GM19467 (cell line): ENCODE results near the gene ERAL1.
"Not testable (repeated sequence)": the region's sequence is repeated elsewhere in the genome, so short reads cannot be mapped to it uniquely, and the experiment has no call there.

Experiments
- ATAC-seq: cut with Tn5 transposase; IDR thresholded peaks from one replicate; pipeline ENCODE4 v1.9.1; 2021; ENCODE audit warnings: mild to moderate bottlenecking, moderate library complexity; ENCODE audit not compliant: unreplicated experiment

The ERAL1 gene

DNA sequence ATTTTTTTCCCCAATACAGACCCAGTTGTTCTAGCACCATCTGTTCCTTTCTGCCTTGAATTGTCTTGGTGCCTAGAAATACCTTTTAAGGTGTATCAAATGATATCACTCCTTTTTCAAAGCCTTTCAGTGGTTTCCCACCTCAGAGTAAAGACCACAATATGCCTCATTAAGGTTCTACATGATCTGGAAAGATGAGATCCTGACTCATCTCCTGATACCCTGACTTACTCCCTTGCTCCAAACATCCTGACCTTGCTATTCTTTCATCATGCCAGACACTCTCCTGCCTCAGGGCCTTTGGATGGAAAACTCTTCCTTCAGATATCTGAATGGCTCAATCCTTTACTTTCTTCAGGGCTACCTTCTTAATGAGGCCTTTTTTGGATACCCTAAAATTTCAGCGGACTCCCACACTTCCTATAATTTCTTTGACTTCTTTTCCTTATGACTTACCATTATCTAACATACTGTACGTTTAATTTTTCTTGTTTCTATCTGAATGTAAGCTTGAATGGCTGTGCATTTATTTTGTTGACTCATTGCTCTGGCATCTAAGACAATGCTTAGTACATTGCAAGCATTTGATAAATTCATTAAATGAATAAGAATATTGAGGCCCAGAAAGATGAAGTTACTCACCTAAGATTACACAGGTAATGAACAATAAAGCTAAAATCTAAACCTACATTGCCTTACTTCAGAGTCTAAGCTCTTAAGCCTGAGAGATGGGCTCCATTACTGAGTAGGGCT, 23.5 kb downstream of the ERAL1 start:
- ATAC-seq: no peak

DNA sequence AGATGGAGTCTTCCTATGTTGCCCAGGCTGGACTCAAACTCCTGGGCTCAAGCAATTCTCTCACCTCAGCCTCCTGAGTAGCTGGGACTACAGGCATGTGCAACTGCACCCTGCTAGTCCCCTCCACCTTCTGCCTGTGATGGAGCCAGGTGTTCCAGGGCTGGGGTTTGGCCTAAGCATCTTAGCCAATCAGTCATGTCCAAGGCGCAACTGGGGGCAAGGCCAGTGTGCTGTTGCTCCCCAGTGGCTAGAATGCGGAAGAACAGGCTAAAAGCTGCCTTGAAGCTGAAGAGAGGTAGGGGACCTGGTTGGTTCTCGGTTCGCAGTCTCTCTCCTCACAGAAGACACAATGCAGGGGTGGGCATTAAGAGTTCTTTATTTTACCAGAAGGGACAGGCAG, 24.2 kb downstream of the ERAL1 start:
- ATAC-seq: no peak

DNA sequence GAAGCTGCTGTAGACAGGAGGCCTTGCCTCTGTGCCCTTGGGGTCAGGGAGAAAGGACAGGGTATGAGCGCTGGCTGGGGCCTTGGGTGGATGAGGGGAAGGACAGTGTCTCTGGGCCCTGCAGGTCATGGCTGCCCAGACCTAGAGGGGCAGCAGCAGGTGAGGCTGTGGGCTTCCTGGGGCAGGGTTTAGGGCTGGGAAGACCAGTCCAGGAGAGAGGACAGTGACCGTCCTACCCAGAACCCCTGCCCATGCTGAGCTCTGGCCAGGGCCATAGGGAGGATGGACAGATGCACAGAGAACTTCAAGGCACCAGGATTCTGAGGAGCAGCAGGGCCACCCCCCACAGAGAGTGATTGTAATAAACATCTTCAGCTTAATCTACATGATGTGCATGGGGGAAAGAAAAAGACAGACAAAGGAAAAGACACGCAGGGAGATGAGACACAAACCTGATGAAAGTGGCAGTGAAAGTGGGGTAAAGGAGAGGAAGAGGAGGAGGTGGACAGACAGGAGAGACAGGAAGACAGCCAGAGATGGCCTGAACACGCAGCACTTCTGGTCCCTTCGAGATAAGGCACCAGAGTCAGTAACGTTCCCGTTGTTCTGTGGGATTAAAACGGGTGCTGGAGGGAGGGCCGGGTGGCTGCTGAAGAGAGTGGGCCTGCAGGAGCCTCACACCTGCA, 25.2 kb downstream of the ERAL1 start:
- no peak for ATAC-seq

DNA sequence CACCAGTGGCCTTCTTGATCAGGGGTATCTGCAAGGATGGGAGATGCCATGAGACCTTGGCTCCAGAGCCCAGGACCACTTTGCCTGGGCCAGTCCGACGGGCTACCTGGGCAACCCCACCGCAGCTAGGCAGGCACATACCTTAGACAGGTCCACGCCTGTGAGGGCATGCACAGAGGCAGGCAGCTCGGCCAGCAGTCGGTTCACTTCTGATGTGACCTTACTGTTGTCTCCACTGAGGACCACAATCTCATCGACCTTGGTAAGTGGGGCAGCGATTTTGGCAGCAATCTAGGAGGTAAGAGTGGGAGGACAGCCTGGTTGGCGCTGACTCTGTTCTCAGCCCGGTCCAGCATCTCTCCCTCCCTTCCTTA, 25.7 kb downstream of the ERAL1 start:
- ATAC-seq: no peak

DNA sequence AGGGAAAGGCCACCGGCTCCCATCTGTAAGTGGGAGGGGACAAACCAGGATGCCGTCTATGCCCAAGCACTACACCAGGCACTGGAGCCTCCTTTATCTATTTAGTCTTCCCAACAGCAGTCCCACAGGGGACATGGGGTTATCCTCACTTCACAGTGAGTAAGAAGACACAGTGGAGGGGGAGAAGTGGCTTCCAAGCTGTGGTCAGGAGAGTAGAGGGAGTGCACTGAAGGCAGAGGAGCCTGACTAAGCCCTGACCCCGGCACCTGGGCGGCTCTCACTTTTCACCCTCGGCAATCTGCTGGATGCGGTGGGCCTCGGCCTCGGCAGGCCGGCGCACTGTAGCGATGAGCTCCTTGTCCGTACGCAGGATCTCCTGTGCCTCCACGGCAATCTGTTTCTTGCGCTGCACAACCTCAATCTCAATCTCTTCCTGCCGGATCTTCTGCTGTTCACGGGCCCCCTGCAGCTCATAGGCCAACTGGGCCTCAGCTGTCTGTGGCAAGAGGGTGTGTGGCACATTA, 26.8 kb downstream of the ERAL1 start:
- ATAC-seq: no peak

DNA sequence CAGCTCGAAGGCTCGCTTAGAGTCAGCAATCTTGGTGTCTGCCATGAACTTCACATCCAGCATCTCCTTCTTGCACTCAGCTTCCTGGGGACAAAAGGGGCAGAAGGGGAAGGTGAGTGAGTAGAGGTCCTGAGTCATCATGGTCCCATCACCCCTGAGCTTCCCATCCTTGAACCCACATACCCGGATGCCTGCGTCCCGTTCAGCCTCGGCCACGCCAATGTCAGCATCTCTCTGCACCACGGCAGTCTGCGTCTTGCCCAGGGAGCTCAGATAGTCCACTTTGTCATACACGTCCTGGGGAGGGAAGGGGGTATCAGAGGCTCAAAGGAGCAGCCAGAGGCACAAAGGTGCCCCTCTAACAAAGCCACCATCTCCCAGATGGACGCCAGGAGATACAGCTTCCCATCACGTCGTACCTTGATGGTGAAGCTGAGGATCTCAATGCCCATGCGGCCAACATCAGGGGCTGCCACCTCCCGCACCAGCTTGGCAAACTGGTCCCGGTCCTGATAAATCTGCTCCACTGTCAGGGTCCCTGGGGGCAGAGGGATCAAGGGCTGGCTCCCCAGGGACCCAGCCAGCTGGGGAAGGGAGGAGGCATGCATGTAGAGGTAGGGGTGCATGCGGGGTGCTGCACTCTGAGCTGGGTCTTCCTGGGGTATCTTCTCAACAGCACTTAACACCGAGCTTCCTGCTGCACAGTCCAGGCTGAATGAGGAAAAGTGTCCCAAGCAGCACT, 27.5 kb downstream of the ERAL1 start:
- no peak for ATAC-seq

DNA sequence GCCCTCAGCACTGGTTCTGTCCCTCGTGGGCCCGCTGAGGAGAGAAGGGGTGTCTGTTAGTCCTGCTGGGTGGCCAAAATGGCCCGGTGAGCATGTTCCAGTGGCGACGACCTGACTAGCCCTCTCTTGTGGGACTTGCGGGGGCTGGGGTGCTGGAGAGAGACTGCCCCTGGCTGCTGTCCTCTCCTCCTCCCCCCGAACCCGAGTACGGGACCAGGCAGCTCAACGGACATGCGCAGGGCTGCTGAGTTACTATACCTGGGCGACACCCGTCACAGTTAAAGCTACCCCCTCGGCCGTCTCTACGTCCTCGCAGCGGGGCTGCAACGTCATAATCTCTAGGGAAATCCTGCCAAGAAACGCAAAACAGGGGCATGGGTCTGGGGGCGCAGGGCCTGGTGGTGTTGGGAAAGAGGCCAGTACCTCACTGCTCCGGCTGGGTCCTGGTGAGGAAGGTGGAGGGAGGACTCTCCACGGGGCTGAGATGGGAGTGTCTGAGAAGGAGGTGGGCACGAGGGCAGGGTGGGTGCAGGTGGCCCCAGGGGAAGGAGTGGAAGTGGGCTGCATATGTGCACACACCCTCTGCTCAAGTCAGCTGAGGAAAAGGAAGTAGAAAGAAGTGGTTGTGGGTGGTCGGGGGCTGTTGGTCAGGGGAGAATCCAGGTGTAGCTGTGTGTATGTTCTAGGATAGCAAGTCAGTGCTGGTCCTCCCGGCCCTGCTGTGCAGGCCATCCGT, 29.3 kb downstream of the ERAL1 start:
- ATAC-seq: no peak

DNA sequence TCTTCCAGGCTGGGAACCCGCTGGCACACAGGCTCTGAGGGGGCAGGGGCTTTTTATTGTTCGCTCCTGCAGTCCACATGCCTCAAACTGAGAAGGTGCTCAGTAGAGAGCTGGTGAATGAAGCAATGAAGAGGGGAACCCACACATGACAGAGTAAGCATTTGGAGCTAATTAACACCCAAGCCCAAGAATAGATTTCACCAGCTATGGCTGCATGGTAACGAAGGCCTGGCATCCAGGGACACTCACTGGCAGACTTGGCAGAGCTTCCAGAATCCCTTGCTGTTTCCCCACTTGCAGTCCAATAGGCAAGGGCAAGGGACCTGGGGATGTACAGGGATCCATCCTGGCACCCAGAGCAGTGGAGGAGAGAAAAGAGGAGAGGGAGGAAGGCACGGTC, 30.5 kb downstream of the ERAL1 start:
- no peak for ATAC-seq

DNA sequence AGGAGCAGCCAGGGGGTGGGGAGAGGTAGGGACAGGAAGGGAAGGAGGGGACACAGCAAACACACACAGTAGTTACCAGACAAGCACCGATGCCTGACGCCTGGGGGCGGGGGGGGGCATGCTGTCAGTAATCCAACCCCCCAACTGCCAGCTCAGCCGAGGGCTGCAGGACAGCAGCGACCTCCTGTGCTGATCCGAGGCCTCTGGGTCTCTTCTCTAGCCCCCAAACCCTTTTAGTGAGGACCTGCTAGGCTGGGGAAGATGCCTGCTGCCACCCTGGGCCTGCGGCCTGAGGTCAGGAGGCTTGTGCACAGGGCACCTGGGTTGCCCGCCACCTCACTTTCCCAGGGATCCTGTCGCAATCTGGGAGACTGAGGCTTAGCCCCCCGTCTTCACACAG, 31.1 kb downstream of the ERAL1 start:
- no peak for ATAC-seq

DNA sequence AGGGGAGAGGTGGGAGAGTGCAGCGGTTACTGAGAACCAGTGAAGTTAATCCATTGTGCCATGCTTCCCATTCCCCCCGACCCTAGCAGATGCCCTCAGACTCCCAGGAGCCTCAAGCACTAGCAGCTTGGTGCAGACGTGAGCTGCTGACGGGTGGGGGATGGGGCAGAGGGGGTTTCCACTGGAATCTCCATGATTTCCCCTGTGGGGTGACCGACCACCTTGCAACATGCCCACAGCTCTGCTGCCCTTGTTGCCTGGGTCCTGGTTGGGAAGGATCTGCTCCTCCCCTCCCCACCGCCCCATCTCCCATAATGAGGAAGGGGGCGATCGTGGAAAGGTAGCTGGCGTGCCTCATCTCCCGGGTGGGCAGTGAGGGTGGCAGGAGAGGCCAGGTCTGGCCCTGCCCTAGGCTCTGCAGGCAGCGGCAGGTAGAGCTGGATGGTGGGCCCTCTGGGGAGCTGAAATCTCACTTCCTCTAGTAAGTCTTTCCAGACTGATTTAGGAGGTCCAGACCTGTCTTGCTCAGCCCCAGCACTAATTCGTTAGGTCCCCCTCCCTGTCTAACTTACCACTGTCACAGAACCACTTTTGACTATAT, 33.2 kb downstream of the ERAL1 start:
- ATAC-seq: no peak

DNA sequence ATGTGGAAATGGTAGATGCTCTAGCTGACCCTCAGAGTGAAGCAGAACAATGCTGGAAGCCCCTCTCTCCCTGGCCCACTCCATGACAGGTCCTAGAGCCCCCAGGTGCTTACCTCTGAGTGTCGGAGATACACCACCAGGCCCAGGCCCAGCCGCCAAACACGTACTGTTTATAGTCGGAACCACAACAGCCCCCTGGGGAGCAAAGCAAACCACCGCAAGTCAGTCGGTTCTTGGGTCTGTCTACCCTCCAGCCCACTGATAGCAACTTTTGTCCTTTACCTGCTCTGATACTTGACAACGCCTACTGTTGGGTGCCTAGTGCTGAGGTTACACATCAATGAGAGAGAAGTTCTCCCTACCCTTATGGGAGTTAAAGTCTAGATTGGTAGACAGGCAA, 34.0 kb downstream of the ERAL1 start:
- ATAC-seq: no peak

DNA sequence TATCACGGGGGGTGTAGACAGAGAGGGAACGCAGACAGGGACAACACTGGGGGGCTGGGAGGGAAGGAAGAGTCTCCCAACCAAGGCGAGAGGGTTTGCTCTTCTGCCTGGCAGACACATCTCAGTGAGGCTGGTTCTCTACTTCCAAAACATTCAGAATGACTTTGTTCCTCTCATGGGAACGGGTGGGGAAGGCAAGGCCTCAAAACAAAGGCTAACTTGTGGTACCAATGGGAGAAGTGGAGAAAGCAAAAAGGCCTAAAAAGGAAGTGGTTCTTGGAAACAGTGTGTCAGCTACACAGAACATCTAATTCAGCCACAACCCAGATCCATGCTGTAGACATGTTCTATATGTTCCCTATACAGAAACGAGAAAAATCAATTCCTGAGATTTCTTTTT, 35.2 kb downstream of the ERAL1 start:
- ATAC-seq: no peak

DNA sequence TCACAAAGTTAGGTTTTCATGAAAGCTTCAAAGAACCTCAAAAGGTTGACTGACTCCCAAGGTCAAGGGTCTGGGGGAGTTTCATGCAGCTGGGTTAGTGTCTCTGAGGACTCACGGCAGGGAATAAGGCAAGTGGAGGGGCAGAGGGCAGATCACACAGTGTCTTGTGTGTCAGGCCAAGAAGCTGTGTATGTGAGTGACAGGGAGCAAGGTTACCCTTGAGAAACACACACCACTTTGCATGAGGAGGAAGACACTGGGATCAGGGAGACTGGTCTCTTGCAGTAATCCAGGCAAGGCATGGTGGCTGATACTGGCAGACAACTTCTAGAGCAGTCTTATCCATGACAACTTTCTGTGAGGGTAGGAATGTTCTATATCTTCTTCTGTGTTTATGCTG, 36.4 kb downstream of the ERAL1 start:
- no peak for ATAC-seq

DNA sequence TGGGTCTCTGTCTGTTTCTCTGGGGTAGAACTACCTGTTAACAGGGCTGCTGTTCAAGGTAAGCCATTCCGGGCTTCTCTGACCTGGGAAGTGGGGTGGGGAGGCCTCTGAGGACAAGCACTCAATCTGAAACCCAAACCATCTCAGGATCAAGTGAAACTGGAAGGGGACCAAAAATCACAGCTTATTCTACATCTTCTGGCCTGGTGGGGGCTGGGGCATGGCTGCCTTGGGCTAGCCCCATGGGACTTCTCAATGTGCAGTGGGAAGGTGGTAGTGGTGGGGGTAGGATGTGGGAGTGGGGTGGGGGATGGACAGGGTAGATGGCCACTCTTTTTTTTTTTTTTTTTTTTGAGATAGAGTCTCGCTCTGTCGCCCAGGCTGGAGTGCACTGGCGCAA, 37.2 kb downstream of the ERAL1 start:
- ATAC-seq: no peak

DNA sequence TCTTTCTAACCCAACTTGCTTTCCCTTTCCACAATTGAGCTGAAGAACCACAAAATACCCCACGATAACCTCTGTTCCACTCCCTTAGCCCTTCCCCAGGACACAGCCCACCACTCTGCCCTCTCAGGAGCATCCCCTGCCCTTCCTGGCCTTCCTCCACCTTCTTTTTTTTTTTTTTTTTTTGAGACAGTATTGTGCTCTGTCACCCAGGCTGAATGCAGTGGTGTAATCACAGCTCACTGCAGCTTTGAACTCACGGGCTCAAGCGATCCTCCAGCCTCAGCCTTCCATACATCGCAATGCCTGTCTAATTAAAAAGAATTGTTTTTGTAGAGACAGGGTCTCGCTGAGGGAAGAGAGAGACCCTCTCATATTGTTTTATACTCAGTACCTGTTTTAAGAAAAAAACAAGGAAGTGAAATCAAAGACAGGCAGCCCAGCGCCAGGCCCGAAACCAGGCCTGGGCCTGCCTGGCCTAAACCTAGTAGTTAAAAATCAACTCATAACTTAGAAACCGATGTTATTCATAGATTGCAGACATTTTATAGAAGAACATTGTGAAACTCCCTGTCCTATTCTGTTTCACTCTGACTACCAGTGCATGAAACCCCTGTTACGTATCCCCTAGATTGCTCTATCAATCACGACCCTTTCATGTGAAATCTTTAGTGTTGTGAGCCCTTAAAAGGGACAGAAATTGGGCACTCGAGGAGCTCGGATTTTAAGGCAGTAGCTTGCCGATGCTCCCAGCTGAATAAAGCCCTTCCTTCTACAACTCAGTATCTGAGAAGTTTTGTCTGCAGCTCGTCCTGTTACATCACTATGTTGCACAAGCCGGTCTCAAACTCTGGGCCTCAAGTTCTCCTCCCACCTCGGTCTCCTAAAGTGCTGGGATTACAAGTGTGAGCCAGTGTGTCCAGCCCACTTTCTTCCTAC, 38.7 kb downstream of the ERAL1 start:
- ATAC-seq: not testable (repeated sequence)

DNA sequence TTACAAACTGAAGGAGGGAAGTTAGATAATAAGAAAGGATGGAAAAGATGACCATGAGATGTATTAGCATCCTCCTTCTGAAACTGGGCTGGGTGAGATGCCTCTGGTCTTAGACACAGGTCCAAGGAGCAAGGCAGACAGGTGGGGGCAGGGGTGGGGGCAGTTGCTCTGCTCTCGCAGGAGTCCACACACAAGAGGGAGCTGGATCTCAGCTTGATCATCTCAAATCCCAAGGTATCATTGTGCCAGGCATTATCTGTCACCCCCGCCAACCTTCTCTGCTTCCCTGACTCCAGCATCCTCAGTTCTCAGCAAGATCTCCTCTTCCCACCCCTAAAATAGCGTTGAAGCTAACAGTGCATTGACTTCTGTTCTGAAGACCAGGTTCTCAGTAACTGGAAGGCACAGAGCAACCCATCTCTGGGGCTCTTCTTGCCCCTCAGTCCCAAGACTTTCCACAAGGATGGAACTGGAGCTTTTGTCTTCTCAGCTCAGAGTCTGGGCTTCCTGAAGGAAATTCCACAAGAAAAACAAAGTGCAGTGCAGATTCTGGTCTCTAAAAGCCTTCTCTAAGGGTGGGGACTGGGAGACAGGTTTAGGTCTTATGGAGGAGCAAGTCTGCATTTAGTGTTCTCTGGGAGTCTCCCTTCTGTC, 41.1 kb downstream of the ERAL1 start:
- ATAC-seq: no peak

DNA sequence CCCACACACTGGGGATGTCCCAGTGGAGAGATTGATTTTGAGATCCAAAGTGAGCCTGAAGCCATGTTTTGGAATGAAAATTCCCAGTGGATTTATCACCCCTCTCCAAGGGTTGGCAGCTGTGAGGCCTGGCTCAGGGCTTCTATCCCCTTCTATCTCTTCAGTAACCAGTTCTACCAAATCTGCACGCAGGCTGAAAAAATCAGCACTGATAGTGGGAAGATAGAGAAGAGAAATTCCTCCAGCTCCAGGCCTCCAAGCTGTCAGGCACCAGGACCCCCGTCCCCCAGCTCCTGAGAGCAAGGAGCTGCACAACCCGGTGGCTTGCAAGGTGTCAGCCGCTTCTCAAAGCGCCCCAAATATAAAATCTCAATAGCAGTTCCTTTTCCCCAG, 41.7 kb downstream of the ERAL1 start:
- no peak for ATAC-seq

DNA sequence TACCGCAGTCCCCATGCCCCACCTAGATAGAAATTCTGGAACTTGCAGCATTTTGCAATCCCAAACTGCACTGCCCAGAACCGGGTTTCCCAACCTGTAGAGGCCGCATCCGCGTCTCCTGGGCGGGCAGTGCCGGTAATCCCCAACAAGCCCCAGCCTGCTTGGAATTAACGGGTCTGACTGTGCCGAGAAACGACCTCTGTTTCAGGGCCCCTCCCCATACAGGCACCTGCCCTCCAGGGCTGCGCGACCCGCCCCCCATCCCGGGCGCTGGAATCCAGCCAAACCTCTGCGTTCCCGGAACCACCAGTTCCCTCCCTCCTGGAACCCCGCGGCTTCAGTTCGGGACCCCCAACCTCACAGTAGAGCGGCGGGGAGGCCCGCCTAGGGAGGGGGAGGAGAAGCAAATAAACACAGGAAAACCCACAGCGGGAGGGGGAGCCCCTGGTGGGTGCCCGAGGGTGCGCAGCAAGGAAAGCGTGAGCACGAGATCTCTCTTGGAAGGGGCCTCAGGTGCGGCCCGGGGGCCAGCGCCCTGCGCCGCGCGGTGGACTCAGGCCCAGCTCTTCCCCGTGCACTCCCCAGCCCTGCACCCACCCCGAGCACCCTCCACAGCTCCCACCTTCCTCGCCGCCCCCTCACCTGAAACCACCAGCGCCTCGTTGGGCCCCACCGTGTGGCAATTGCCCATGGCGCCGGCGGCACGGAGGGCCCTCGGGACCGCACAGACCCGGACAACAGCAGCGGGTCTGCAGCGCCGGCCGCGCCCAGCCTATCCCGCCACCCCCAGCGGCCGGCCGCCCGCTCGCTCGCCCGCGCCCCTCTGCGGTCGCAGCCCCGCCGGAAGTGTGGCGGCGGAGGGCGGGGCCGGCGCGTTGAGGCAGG, 42.3 kb downstream of the ERAL1 start, which contains the start of gene FLOT2:
Gene FLOT2 (minus strand): TSS at position 850 of the 885 bp plus-strand sequence. CDS start 159 bp downstream, at position 691.
- ATAC-seq: no peak
